Muscle of leg (tissue), 11 donors: ENCODE results near the gene ELFN2. TPM values are rescaled to one million over a fixed set of nuclear protein-coding genes. Genes with fewer than 3 reads are reported as not detected.
A peak's percentile ranks its signal among the peaks of the same experiment; 100 is the strongest.

Source experiments
- DNase-seq: peaks from one replicate; pipeline ENCODE4 v3.0.0; 2013
- H3K27ac ChIP-seq: one replicate; pipeline ENCODE4 v1.5.1; 2013; ENCODE audit warnings: mild to moderate bottlenecking, low read length, control low read depth
- H3K27me3 ChIP-seq: one replicate; pipeline ENCODE4 v1.6.1; 2013; ENCODE audit warnings: low read length; ENCODE audit not compliant: control insufficient read depth, insufficient read depth
- H3K36me3 ChIP-seq: one replicate; pipeline ENCODE4 v1.6.1; 2013; ENCODE audit warnings: low read length; ENCODE audit not compliant: control insufficient read depth, insufficient read depth
- H3K4me1 ChIP-seq: one replicate; pipeline ENCODE4 v1.6.1; 2013; ENCODE audit warnings: low read length; ENCODE audit not compliant: control insufficient read depth, insufficient read depth
- H3K4me3 ChIP-seq: one replicate; pipeline ENCODE4 v1.5.1; 2013; ENCODE audit warnings: low read length, control low read depth
- H3K9me3 ChIP-seq: replicated peaks from 2 replicates; pipeline ENCODE4 v1.6.1; 2013; ENCODE audit warnings: low read depth, low read length; ENCODE audit not compliant: control insufficient read depth
- WGBS: methylation state at CpG from one replicate; pipeline ENCODE4 v1.1.5; 2013; ENCODE audit warnings: missing lambda C conversion rate; ENCODE audit not compliant: insufficient coverage; 5-methylcytosine and 5-hydroxymethylcytosine counted together
- polyA plus RNA-seq, 8 donors: library from polyadenylated mRNA; unstranded; fragments of 120-200 nt; gene quantifications; one replicate each; pipeline versions ENCODE4 v1.2.1 to v1.2.3, GENCODE V29; 2013; ENCODE audit warnings: inconsistent platforms in 1 of 8, low replicate concordance in 1 of 8; ENCODE audit not compliant: insufficient read length in 8 of 8, insufficient read depth in 1 of 8
- total RNA-seq: library from RNA; stranded (reverse); fragments of 120-200 nt; gene quantifications from one replicate; pipeline ENCODE4 v1.2.4, GENCODE V29; 2013

Gene ELFN2
- total and polyA plus RNA-seq, 9 donors: 0.35 to 2.2 (median 1.3) TPM

- WGBS: 57% methylated on average over 2 of the region's 14 CpGs
- DNase-seq: no peak
- H3K4me3 ChIP-seq: no peak overlapping the region
- no peaks in the 10 kb centered on the region for H3K4me1 ChIP-seq
- peaks cover 39% of the 10 kb centered on the region for H3K27me3 ChIP-seq
- H3K27ac ChIP-seq: no peak overlapping the region
- no peaks in the 10 kb centered on the region for H3K36me3 ChIP-seq
- H3K9me3 ChIP-seq: peaks cover 2% of the 10 kb centered on the region
Measured at GRCh38 chr22:37455896-37456295, 28.6 kb upstream of the ELFN2 start.

GRCh38 chr22:37454857-37455686 is 27.8 kb upstream of the ELFN2 start:
- no peaks in the 10 kb centered on the region for H3K36me3 ChIP-seq
- WGBS: 47% methylated on average over 10 of the region's 21 CpGs
- H3K9me3 ChIP-seq: peaks cover 2% of the 10 kb centered on the region
- no peaks in the 10 kb centered on the region for H3K4me1 ChIP-seq
- no peak for DNase-seq
- H3K27me3 ChIP-seq: peaks cover 41% of the 10 kb centered on the region
- H3K4me3 ChIP-seq: no peak overlapping the region
- H3K27ac ChIP-seq: no peak overlapping the region

GRCh38 chr22:37453696-37454095 is 26.4 kb upstream of the ELFN2 start:
- peaks cover 51% of the 10 kb centered on the region for H3K27me3 ChIP-seq
- no peak overlapping the region for H3K4me3 ChIP-seq
- no peaks in the 10 kb centered on the region for H3K36me3 ChIP-seq
- H3K9me3 ChIP-seq: peaks cover 2% of the 10 kb centered on the region
- H3K4me1 ChIP-seq: no peaks in the 10 kb centered on the region
- H3K27ac ChIP-seq: no peak overlapping the region
- WGBS: 68% methylated on average over 6 of the region's 7 CpGs
- DNase-seq: no peak

- H3K27ac ChIP-seq: no peak overlapping the region
- no peak for DNase-seq
- peaks cover 2% of the 10 kb centered on the region for H3K9me3 ChIP-seq
- H3K4me3 ChIP-seq: no peak overlapping the region
- no peaks in the 10 kb centered on the region for H3K4me1 ChIP-seq
- no peaks in the 10 kb centered on the region for H3K36me3 ChIP-seq
- peaks cover 44% of the 10 kb centered on the region for H3K27me3 ChIP-seq
- no CpG with 5 or more reads among the region's 1 CpG for WGBS
Measured at GRCh38 chr22:37451218-37451617, 23.9 kb upstream of the ELFN2 start.

DNA sequence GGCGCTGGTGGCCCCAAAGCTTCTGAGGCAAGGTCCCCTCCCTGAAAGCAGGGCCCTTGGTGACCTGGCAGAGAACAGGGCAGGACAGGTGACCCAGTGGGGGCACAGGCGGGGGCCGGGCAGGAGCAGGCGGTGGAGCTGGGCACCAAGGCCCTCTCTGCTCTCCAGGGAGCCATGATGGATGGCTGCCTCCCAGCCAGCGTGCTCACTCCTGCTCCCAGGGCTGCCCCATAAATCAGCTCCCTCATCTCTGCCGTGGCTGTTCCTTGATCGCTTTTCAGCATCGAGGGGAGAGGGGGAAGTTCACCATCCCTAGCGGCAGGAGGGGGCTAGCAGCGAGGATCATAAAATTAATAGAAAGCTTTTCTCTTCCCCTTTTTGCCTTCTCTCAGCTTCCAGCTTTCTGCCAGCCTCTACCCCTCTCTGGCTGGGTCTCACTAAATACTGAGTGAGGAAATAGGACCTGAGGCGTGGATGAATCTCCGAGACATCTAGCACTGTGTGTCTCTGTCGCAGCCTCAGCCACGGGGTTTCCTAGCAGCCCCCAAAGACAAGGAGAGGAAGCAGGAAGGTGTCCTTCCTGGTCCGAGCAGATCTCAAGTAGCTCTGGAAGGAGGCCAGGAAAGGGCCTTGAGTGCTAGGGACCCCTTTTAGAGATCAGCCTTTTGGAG is 22.2 kb upstream of the ELFN2 start:
- Histone ChIP-seq H3K27ac (no peak overlapping the region), H3K27me3 (peaks cover 28% of the 10 kb centered on the region), H3K4me1 (no peaks in the 10 kb centered on the region), H3K36me3 (no peaks in the 10 kb centered on the region), H3K4me3 (no peak overlapping the region), H3K9me3 (peaks cover 2% of the 10 kb centered on the region)
- 44% methylated on average over 11 of the region's 15 CpGs for WGBS
- no peak for DNase-seq

DNA sequence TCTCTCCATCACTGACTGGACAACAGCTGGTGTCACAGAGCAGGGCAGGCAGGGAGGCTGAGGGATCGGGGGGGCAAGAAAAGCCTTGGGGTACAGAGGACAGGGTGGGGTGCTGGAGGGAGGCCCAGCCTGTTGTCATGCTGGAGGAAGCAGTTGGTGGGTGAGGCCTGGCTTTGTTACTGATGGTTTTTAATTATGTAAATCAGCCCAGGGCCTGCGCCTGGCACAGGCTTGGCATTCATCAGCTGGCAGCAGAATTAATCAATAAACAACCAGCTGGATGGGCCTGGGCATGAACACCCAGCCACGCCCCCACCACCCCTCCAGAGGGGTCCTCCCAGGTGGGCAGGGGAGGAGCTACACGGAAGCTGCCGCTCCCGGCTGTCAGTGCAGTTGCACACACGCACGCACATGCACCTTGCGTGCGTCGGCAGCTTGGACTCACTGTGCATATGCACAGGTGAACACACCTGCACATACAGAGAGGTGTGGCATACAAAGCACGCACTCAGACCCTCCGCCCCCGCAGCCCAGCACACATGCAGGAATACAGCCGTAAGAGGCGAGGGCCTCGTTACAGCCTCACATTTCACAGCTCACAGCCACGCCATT is 21.3 kb upstream of the ELFN2 start:
- Histone ChIP-seq H3K36me3 (no peaks in the 10 kb centered on the region), H3K4me3 (no peak overlapping the region), H3K9me3 (peaks cover 2% of the 10 kb centered on the region), H3K4me1 (no peaks in the 10 kb centered on the region), H3K27me3 (peaks cover 21% of the 10 kb centered on the region), H3K27ac (no peak overlapping the region)
- no peak for DNase-seq
- 76% methylated on average over 10 of the region's 18 CpGs for WGBS

DNA sequence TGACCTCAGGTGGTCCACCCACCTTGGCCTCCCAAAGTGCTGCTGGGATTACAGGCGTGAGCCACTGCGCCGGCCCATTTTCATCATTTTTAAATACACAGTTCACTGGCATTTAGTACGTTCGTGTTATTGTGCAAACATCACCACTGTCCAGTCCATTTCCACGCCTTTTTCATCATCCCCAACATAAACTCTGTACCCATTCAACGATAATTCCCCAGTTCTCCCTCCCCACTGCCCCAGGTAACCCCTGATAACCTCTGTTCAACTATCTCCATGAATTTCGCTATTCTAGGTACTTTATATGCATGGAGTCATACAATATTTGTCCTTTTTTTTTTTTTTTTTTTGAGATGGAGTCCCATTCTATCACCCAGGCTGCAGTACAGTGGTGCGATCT is 18.2 kb upstream of the ELFN2 start:
- Histone ChIP-seq H3K4me1 (peaks cover 3% of the 10 kb centered on the region), H3K27me3 (peaks cover 25% of the 10 kb centered on the region), H3K4me3 (no peak overlapping the region), H3K36me3 (no peaks in the 10 kb centered on the region), H3K9me3 (peaks cover 4% of the 10 kb centered on the region), H3K27ac (no peak overlapping the region)
- no peak for DNase-seq
- WGBS: 88% methylated on average over 6 of the region's 9 CpGs

GRCh38 chr22:37443977-37444376 is 16.7 kb upstream of the ELFN2 start:
- WGBS: 86% methylated on average over 4 of the region's 7 CpGs
- H3K4me3 ChIP-seq: no peak overlapping the region
- peaks cover 3% of the 10 kb centered on the region for H3K4me1 ChIP-seq
- no peak overlapping the region for H3K27ac ChIP-seq
- no peak for DNase-seq
- H3K9me3 ChIP-seq: peaks cover 4% of the 10 kb centered on the region
- peaks cover 20% of the 10 kb centered on the region for H3K27me3 ChIP-seq
- H3K36me3 ChIP-seq: no peaks in the 10 kb centered on the region

DNA sequence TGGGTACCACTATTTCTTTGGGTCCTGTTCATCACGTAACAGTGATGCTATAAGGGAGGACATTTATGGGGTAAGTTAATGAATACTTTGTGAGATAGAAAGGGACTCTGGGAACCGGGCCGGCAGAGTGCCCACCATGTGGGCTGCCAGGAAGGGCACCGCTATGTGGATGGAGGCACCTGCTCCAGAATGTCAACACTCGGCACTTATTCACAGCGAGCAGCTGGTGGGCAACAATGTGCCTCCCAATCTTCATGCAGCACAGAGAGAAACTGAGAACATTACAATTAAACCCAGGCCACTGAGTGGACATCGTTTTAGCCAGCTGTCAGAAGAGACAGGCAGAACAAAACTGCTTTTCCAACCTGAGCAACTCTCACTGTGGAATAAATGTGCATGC is 15.8 kb upstream of the ELFN2 start:
- H3K36me3 ChIP-seq: no peaks in the 10 kb centered on the region
- H3K4me1 ChIP-seq: peaks cover 3% of the 10 kb centered on the region
- H3K4me3 ChIP-seq: no peak overlapping the region
- no peak overlapping the region for H3K27ac ChIP-seq
- H3K27me3 ChIP-seq: peaks cover 16% of the 10 kb centered on the region
- WGBS: 73% methylated on average over 6 of the region's 7 CpGs
- H3K9me3 ChIP-seq: peaks cover 4% of the 10 kb centered on the region
- peak; percentile 46 for DNase-seq

GRCh38 chr22:37442537-37442936 is 15.3 kb upstream of the ELFN2 start:
- Histone ChIP-seq H3K4me3 (no peak overlapping the region), H3K27me3 (peaks cover 14% of the 10 kb centered on the region), H3K9me3 (peaks cover 4% of the 10 kb centered on the region), H3K36me3 (no peaks in the 10 kb centered on the region), H3K4me1 (peaks cover 3% of the 10 kb centered on the region), H3K27ac (no peak overlapping the region)
- WGBS: 100% methylated on average over 1 of the region's 2 CpGs
- DNase-seq: no peak
